ENCODE results near the gene KCNJ6.

DNA sequence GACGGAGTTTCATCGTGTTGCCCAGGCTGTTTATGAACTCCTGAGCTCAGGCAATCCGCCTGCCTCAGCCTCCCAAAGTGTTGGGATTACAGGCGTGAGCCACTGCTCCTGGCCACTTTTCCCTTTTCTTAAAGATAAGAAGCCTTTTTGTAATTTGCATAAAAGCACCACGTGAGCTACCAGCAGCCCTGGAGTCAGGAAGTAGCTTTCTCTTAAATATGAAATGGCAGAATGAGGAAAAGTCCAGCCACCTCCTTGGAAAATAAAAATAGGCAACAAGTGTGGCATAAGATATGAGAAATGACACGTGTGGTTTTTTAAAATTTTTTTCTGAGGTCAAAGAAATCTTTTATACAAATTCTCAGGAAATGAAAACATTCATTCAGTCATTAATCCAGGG is 289.9 kb downstream of the KCNJ6 start:
- TF ChIP-seq EZH2 (IDR thresholded peaks at IDR 0.05) (no peak), POLR2AphosphoS5 (IDR thresholded peaks at IDR 0.05; ENCODE audit: low read depth, low read length) (no peak)

Data from HCT116 (cell line).